ENCODE results near the gene SCARB1.
"Not testable (repeated sequence)": the region's sequence is repeated elsewhere in the genome, so short reads cannot be mapped to it uniquely, and the experiment has no call there.

SCARB1 gene

GRCh38 chr12:124863416-124864325 lies at the start of gene SCARB1:
Gene SCARB1, minus strand, starts transcription at chr12:124863864. Its CDS starts 144 bp downstream, at chr12:124863720.
- H3K36me3 ChIP-seq (ENCODE audit: control insufficient read depth in 2 of 2, insufficient read depth in 2 of 2, low read length in 2 of 2): no peaks in the 10 kb centered on the region
- H3K4me1 ChIP-seq (ENCODE audit: control insufficient read depth, insufficient read depth, low read length): peaks cover 19% of the 10 kb centered on the region
- peak within 1 kb of the TSS; percentile 69 to 78 for H3K4me3 ChIP-seq (ENCODE audit: low read length in 2 of 2)
- no peak within 1 kb of the TSS for H3K27ac ChIP-seq (ENCODE audit: low read length)
- no peaks in the 10 kb centered on the region for H3K27me3 ChIP-seq (ENCODE audit: control insufficient read depth in 1 of 2, insufficient read depth in 2 of 2, low read length in 2 of 2)
- no peaks in the 10 kb centered on the region for H3K9me3 ChIP-seq (ENCODE audit: control insufficient read depth in 2 of 2, low read length in 2 of 2)
- peak within 1 kb of the TSS; percentile 58 to 71 for H3K9ac ChIP-seq (ENCODE audit: low read length in 2 of 2)

- not testable (repeated sequence) for H3K9ac ChIP-seq (ENCODE audit: low read length in 2 of 2); H3K9me3 ChIP-seq (ENCODE audit: control insufficient read depth in 2 of 2, low read length in 2 of 2); H3K27ac ChIP-seq (ENCODE audit: low read length); H3K27me3 ChIP-seq (ENCODE audit: control insufficient read depth in 1 of 2, insufficient read depth in 2 of 2, low read length in 2 of 2)
- Histone ChIP-seq H3K4me1 (ENCODE audit: control insufficient read depth, insufficient read depth, low read length) (peaks cover 56% of the 10 kb centered on the region), H3K4me3 (ENCODE audit: low read length in 2 of 2) (peak overlapping the region; percentile 93 to 100), H3K36me3 (ENCODE audit: control insufficient read depth in 2 of 2, insufficient read depth in 2 of 2, low read length in 2 of 2) (peaks cover 15 to 16% of the 10 kb centered on the region in 2 donors)
Measured at GRCh38 chr12:124912529-124913287, 49.0 kb upstream of the SCARB1 start.

- peak overlapping the region in 1 of 2 donors; percentile 0 for H3K9ac ChIP-seq (ENCODE audit: low read length in 2 of 2)
- peaks cover 15 to 16% of the 10 kb centered on the region in 2 donors for H3K36me3 ChIP-seq (ENCODE audit: control insufficient read depth in 2 of 2, insufficient read depth in 2 of 2, low read length in 2 of 2)
- H3K9me3 ChIP-seq (ENCODE audit: control insufficient read depth in 2 of 2, low read length in 2 of 2); H3K27me3 ChIP-seq (ENCODE audit: control insufficient read depth in 1 of 2, insufficient read depth in 2 of 2, low read length in 2 of 2): not testable (repeated sequence)
- H3K27ac ChIP-seq (ENCODE audit: low read length): peak overlapping the region; percentile 3
- peak overlapping the region; percentile 23 to 66 for H3K4me3 ChIP-seq (ENCODE audit: low read length in 2 of 2)
- H3K4me1 ChIP-seq (ENCODE audit: control insufficient read depth, insufficient read depth, low read length): peaks cover 49% of the 10 kb centered on the region
Measured at GRCh38 chr12:124911521-124911920, 47.9 kb upstream of the SCARB1 start.

GRCh38 chr12:124910561-124911478 lies 47.2 kb upstream of the SCARB1 start:
- Histone ChIP-seq H3K4me1 (ENCODE audit: control insufficient read depth, insufficient read depth, low read length) (peaks cover 43% of the 10 kb centered on the region), H3K27me3 (ENCODE audit: control insufficient read depth in 1 of 2, insufficient read depth in 2 of 2, low read length in 2 of 2) (no peaks in the 10 kb centered on the region), H3K36me3 (ENCODE audit: control insufficient read depth in 2 of 2, insufficient read depth in 2 of 2, low read length in 2 of 2) (peaks cover 15 to 16% of the 10 kb centered on the region in 2 donors), H3K9ac (ENCODE audit: low read length in 2 of 2) (peak overlapping the region; percentile 0 to 3), H3K9me3 (ENCODE audit: control insufficient read depth in 2 of 2, low read length in 2 of 2) (no peaks in the 10 kb centered on the region), H3K4me3 (ENCODE audit: low read length in 2 of 2) (peak overlapping the region; percentile 23 to 66), H3K27ac (ENCODE audit: low read length) (peak overlapping the region; percentile 12)

GRCh38 chr12:124909831-124910560 lies 46.3 kb upstream of the SCARB1 start:
- Histone ChIP-seq H3K9me3 (ENCODE audit: control insufficient read depth in 2 of 2, low read length in 2 of 2) (no peaks in the 10 kb centered on the region), H3K27me3 (ENCODE audit: control insufficient read depth in 1 of 2, insufficient read depth in 2 of 2, low read length in 2 of 2) (no peaks in the 10 kb centered on the region), H3K4me1 (ENCODE audit: control insufficient read depth, insufficient read depth, low read length) (peaks cover 36% of the 10 kb centered on the region), H3K36me3 (ENCODE audit: control insufficient read depth in 2 of 2, insufficient read depth in 2 of 2, low read length in 2 of 2) (peaks cover 15 to 16% of the 10 kb centered on the region in 2 donors), H3K27ac (ENCODE audit: low read length) (peak overlapping the region; percentile 12), H3K4me3 (ENCODE audit: low read length in 2 of 2) (peak overlapping the region in 1 of 2 donors; percentile 66), H3K9ac (ENCODE audit: low read length in 2 of 2) (peak overlapping the region in 1 of 2 donors; percentile 3)

GRCh38 chr12:124906606-124907261 lies 43.1 kb upstream of the SCARB1 start:
- H3K9ac ChIP-seq (ENCODE audit: low read length in 2 of 2): no peak overlapping the region
- peak overlapping the region; percentile 41 for H3K27ac ChIP-seq (ENCODE audit: low read length)

GRCh38 chr12:124904306-124905098 lies 40.8 kb upstream of the SCARB1 start:
- Histone ChIP-seq H3K36me3 (ENCODE audit: control insufficient read depth in 2 of 2, insufficient read depth in 2 of 2, low read length in 2 of 2) (no peaks in the 10 kb centered on the region), H3K9me3 (ENCODE audit: control insufficient read depth in 2 of 2, low read length in 2 of 2) (no peaks in the 10 kb centered on the region), H3K4me3 (ENCODE audit: low read length in 2 of 2) (peak overlapping the region; percentile 21 to 61), H3K9ac (ENCODE audit: low read length in 2 of 2) (peak overlapping the region in 1 of 2 donors; percentile 2), H3K27me3 (ENCODE audit: control insufficient read depth in 1 of 2, insufficient read depth in 2 of 2, low read length in 2 of 2) (no peaks in the 10 kb centered on the region), H3K4me1 (ENCODE audit: control insufficient read depth, insufficient read depth, low read length) (peaks cover 12% of the 10 kb centered on the region), H3K27ac (ENCODE audit: low read length) (peak overlapping the region; percentile 64)

More at GRCh38 chr12:124906606-124907261, 43.1 kb upstream of the SCARB1 start:
- Histone ChIP-seq H3K27me3 (ENCODE audit: control insufficient read depth in 1 of 2, insufficient read depth in 2 of 2, low read length in 2 of 2) (no peaks in the 10 kb centered on the region), H3K4me3 (ENCODE audit: low read length in 2 of 2) (no peak overlapping the region), H3K9me3 (ENCODE audit: control insufficient read depth in 2 of 2, low read length in 2 of 2) (no peaks in the 10 kb centered on the region), H3K4me1 (ENCODE audit: control insufficient read depth, insufficient read depth, low read length) (peaks cover 31% of the 10 kb centered on the region), H3K36me3 (ENCODE audit: control insufficient read depth in 2 of 2, insufficient read depth in 2 of 2, low read length in 2 of 2) (peaks cover 7 to 12% of the 10 kb centered on the region in 2 donors)

GRCh38 chr12:124902916-124903315 lies 39.3 kb upstream of the SCARB1 start:
- no peaks in the 10 kb centered on the region for H3K27me3 ChIP-seq (ENCODE audit: control insufficient read depth in 1 of 2, insufficient read depth in 2 of 2, low read length in 2 of 2)
- peaks cover 11% of the 10 kb centered on the region for H3K4me1 ChIP-seq (ENCODE audit: control insufficient read depth, insufficient read depth, low read length)
- H3K27ac ChIP-seq (ENCODE audit: low read length): no peak overlapping the region
- no peaks in the 10 kb centered on the region for H3K36me3 ChIP-seq (ENCODE audit: control insufficient read depth in 2 of 2, insufficient read depth in 2 of 2, low read length in 2 of 2)
- H3K4me3 ChIP-seq (ENCODE audit: low read length in 2 of 2): no peak overlapping the region
- H3K9me3 ChIP-seq (ENCODE audit: control insufficient read depth in 2 of 2, low read length in 2 of 2): no peaks in the 10 kb centered on the region
- no peak overlapping the region for H3K9ac ChIP-seq (ENCODE audit: low read length in 2 of 2)

- Histone ChIP-seq H3K9me3 (ENCODE audit: control insufficient read depth in 2 of 2, low read length in 2 of 2) (no peaks in the 10 kb centered on the region), H3K4me3 (ENCODE audit: low read length in 2 of 2) (no peak overlapping the region), H3K27ac (ENCODE audit: low read length) (no peak overlapping the region), H3K9ac (ENCODE audit: low read length in 2 of 2) (no peak overlapping the region), H3K4me1 (ENCODE audit: control insufficient read depth, insufficient read depth, low read length) (peaks cover 11% of the 10 kb centered on the region), H3K27me3 (ENCODE audit: control insufficient read depth in 1 of 2, insufficient read depth in 2 of 2, low read length in 2 of 2) (no peaks in the 10 kb centered on the region), H3K36me3 (ENCODE audit: control insufficient read depth in 2 of 2, insufficient read depth in 2 of 2, low read length in 2 of 2) (no peaks in the 10 kb centered on the region)
Measured at GRCh38 chr12:124901003-124901402, 37.3 kb upstream of the SCARB1 start.

Measured in stomach smooth muscle (tissue), 2 donors.